Neural cell (in vitro differentiated cells): ENCODE results near the gene NR5A2.

Experiments used
- CTCF ChIP-seq: fragments of 450-650 bp; IDR thresholded peaks from 2 replicates; pipeline ENCODE4 v1.5.1; 2014; ENCODE audit warnings: antibody characterized with exemption, mild to moderate bottlenecking, moderate library complexity; ENCODE audit not compliant: poor library complexity, severe bottlenecking
- EP300 ChIP-seq: fragments of 450-650 bp; conservative IDR thresholded peaks from 2 replicates; pipeline ENCODE4 v1.6.1; 2014; ENCODE audit warnings: antibody characterized with exemption, mild to moderate bottlenecking, moderate library complexity; ENCODE audit not compliant: poor library complexity, severe bottlenecking
- MXI1 ChIP-seq: fragments of 450-650 bp; conservative IDR thresholded peaks from 2 replicates; pipeline ENCODE4 v1.6.1; 2014; ENCODE audit warnings: antibody characterized with exemption, mild to moderate bottlenecking; ENCODE audit not compliant: poor library complexity, severe bottlenecking
- POLR2AphosphoS5 ChIP-seq: IDR thresholded peaks from 2 replicates; pipeline ENCODE4 v1.6.1; 2012
- RAD21 ChIP-seq: fragments of 450-650 bp; conservative IDR thresholded peaks from 2 replicates; pipeline ENCODE4 v1.6.1; 2014; ENCODE audit warnings: antibody characterized with exemption, mild to moderate bottlenecking, moderate library complexity
- REST ChIP-seq: IDR thresholded peaks from 2 replicates; pipeline ENCODE4 v1.6.1; 2012; ENCODE audit warnings: borderline replicate concordance
- TAF1 ChIP-seq: IDR thresholded peaks from 2 replicates; pipeline ENCODE4 v1.6.1; 2012; ENCODE audit warnings: low read depth

- TF ChIP-seq POLR2AphosphoS5 (no peak), CTCF (no peak), EP300 (no peak), RAD21 (no peak), REST (no peak), MXI1 (no peak), TAF1 (no peak)
These were observed 180.2 kb downstream of the NR5A2 start for GRCh38 chr1:200207711-200208126.
